Liver (tissue), 3 donors: ENCODE results near the gene HBA1.
"Not testable (repeated sequence)": the region's sequence is repeated elsewhere in the genome, so short reads cannot be mapped to it uniquely, and the experiment has no call there.

Experiments used
- EGR1 ChIP-seq, 2 donors: IDR thresholded peaks; 2 replicates each; pipeline ENCODE4 v1.6.1; 2016 to 2018; ENCODE audit warnings: antibody characterized with exemption in 2 of 2, low read depth in 2 of 2
- GABPA ChIP-seq, 2 donors: IDR thresholded peaks in 1 of 2; conservative IDR thresholded peaks in 1 of 2; 2 replicates each; pipeline ENCODE4 v1.6.1; 2016; ENCODE audit warnings: antibody characterized with exemption in 2 of 2, mild to moderate bottlenecking in 1 of 2, moderate library complexity in 1 of 2
- HNF4A ChIP-seq, 2 donors: conservative IDR thresholded peaks; 2 replicates each; pipeline ENCODE4 v1.6.1; 2016; ENCODE audit warnings: antibody characterized with exemption in 2 of 2, mild to moderate bottlenecking in 2 of 2
- JUND ChIP-seq, 2 donors: IDR thresholded peaks; 2 replicates each; pipeline ENCODE4 v1.6.1; 2016; ENCODE audit warnings: antibody characterized with exemption in 2 of 2
- RAD21 ChIP-seq, 2 donors: IDR thresholded peaks; 2 replicates each; pipeline ENCODE4 v1.6.1; 2016; ENCODE audit warnings: antibody characterized with exemption in 2 of 2, mild to moderate bottlenecking in 2 of 2
- REST ChIP-seq: IDR thresholded peaks from 2 replicates; pipeline ENCODE4 v1.6.1; 2016; ENCODE audit warnings: antibody characterized with exemption, mild to moderate bottlenecking
- RXRA ChIP-seq, 2 donors: IDR thresholded peaks; 2 replicates each; pipeline ENCODE4 v1.6.1; 2017 to 2018; ENCODE audit warnings: antibody characterized with exemption in 2 of 2, mild to moderate bottlenecking in 1 of 2
- SP1 ChIP-seq: IDR thresholded peaks from 2 replicates; pipeline ENCODE4 v1.6.1; 2018; ENCODE audit warnings: antibody characterized with exemption, mild to moderate bottlenecking
- TAF1 ChIP-seq: conservative IDR thresholded peaks from 2 replicates; pipeline ENCODE4 v1.6.1; 2016; ENCODE audit warnings: antibody characterized with exemption, mild to moderate bottlenecking
- YY1 ChIP-seq: IDR thresholded peaks from 2 replicates; pipeline ENCODE4 v1.6.1; 2016; ENCODE audit warnings: antibody characterized with exemption, mild to moderate bottlenecking
- ZBTB33 ChIP-seq: IDR thresholded peaks from 2 replicates; pipeline ENCODE4 v1.6.1; 2016; ENCODE audit warnings: antibody characterized with exemption
- TF ChIP-seq, protein P1 (sequence below): fragments of 150-350 bp; IDR thresholded peaks from 2 replicates; pipeline ENCODE4 v1.5.1; 2017; ENCODE audit warnings: improper control_type of control experiment, low read depth, low read length; ENCODE audit not compliant: missing input control
- TF ChIP-seq, protein P2 (sequence below): IDR thresholded peaks from 2 replicates; pipeline ENCODE4 v1.6.1; 2016; ENCODE audit warnings: antibody characterized with exemption
- TF ChIP-seq, protein P3 (sequence below): IDR thresholded peaks from 2 replicates; pipeline ENCODE4 v1.6.1; 2016; ENCODE audit warnings: antibody characterized with exemption
- donor health status: healthy.
- donor health status: healthy.

- not testable (repeated sequence) for TF ChIP-seq YY1; TAF1; GABPA (IDR thresholded peaks at IDR 0.05 in 1 of 2, conservative IDR thresholded peaks at IDR 0.05 in 1 of 2); JUND (IDR thresholded peaks at IDR 0.05); RXRA (IDR thresholded peaks at IDR 0.05); RAD21 (IDR thresholded peaks at IDR 0.05); SP1; REST; HNF4A (conservative IDR thresholded peaks at IDR 0.05); EGR1 (IDR thresholded peaks at IDR 0.05; ENCODE audit: low read depth in 2 of 2); ZBTB33
- TF ChIP-seq, protein P1, sequence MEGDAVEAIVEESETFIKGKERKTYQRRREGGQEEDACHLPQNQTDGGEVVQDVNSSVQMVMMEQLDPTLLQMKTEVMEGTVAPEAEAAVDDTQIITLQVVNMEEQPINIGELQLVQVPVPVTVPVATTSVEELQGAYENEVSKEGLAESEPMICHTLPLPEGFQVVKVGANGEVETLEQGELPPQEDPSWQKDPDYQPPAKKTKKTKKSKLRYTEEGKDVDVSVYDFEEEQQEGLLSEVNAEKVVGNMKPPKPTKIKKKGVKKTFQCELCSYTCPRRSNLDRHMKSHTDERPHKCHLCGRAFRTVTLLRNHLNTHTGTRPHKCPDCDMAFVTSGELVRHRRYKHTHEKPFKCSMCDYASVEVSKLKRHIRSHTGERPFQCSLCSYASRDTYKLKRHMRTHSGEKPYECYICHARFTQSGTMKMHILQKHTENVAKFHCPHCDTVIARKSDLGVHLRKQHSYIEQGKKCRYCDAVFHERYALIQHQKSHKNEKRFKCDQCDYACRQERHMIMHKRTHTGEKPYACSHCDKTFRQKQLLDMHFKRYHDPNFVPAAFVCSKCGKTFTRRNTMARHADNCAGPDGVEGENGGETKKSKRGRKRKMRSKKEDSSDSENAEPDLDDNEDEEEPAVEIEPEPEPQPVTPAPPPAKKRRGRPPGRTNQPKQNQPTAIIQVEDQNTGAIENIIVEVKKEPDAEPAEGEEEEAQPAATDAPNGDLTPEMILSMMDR: not testable (repeated sequence)
- TF ChIP-seq, protein P2, sequence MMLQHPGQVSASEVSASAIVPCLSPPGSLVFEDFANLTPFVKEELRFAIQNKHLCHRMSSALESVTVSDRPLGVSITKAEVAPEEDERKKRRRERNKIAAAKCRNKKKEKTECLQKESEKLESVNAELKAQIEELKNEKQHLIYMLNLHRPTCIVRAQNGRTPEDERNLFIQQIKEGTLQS: not testable (repeated sequence)
- TF ChIP-seq, protein P3, sequence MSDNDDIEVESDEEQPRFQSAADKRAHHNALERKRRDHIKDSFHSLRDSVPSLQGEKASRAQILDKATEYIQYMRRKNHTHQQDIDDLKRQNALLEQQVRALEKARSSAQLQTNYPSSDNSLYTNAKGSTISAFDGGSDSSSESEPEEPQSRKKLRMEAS: not testable (repeated sequence)
Measured at GRCh38 chr16:204046-204445, 27.6 kb downstream of the HBA1 start.
